SK-N-MC (cell line): Measurements from ENCODE around the gene PARVB.

Experiments
- EZH2 ChIP-seq: fragments of 200-600 bp; sonication (generic); IDR thresholded peaks from one replicate; pipeline ENCODE4 v1.6.1; 2017; ENCODE audit warnings: antibody characterized with exemption
- FOXP2 ChIP-seq: optimal IDR thresholded peaks from 2 replicates; pipeline ENCODE3; 2011; ENCODE audit warnings: mild to moderate bottlenecking, moderate library complexity; ENCODE audit not compliant: insufficient read depth; ENCODE audit errors: extremely low read length, control extremely low read depth

GRCh38 chr22:44142421-44143104 lies 118.5 kb downstream of the PARVB start:
- TF ChIP-seq EZH2 (no peak), FOXP2 (no peak)
